H1 (cell line): Measurements from ENCODE around the gene ITPR1. TPM values are rescaled to one million over a fixed set of nuclear protein-coding genes. Genes with fewer than 3 reads are reported as not detected.

Experiments used
- CTCF ChIA-PET: fragments of 300-600 bp; sonication (Branson Sonifier 250); formaldehyde crosslinking; loops from one replicate; lab custom pipeline; 2021; ENCODE audit not compliant: partially characterized antibody; lab: Charles Lee
- POLR2A ChIA-PET: fragments of 300-600 bp; sonication (Branson Sonifier 250); formaldehyde crosslinking; loops from one replicate; lab custom pipeline; 2021; ENCODE audit warnings: inconsistent platforms; ENCODE audit not compliant: partially characterized antibody; lab: Charles Lee
- DNase-seq, 2 experiments: peaks; one replicate each; pipeline versions ENCODE4 v3.0.0 to v3.0.0-alpha.2; 2010 to 2022; ENCODE audit warnings: low spot score in 2 of 2, low read depth in 1 of 2, mixed read lengths in 1 of 2
- FAIRE-seq: peaks from 2 replicates; lab custom pipeline; 2011; peaks lifted over from hg19 to GRCh38; lab: Jason Lieb, UNC
- H2AFZ ChIP-seq: 2 replicates; pipeline ENCODE4 v1.8.1; 2012; ENCODE audit warnings: low read length, inconsistent platforms
- H2AK5ac ChIP-seq: 2 replicates; pipeline ENCODE4 v1.6.1; 2013; ENCODE audit warnings: low read depth, low read length
- H2BK120ac ChIP-seq: replicated peaks from 2 replicates; pipeline ENCODE3; 2013; ENCODE audit warnings: low read depth, low read length, inconsistent platforms
- H2BK12ac ChIP-seq: 2 replicates; pipeline ENCODE4 v1.6.1; 2013; ENCODE audit warnings: low read depth, low read length
- H2BK15ac ChIP-seq: 2 replicates; pipeline ENCODE4 v1.6.1; 2013; ENCODE audit warnings: low read length
- H2BK20ac ChIP-seq: 2 replicates; pipeline ENCODE4 v1.6.1; 2013; ENCODE audit warnings: low read length
- H2BK5ac ChIP-seq: 2 replicates; pipeline ENCODE4 v1.6.1; 2013; ENCODE audit warnings: low read depth, low read length
- H3K14ac ChIP-seq: 2 replicates; pipeline ENCODE4 v1.6.1; 2013; ENCODE audit warnings: inconsistent platforms; ENCODE audit not compliant: insufficient read length
- H3K18ac ChIP-seq: 2 replicates; pipeline ENCODE4 v1.6.1; 2013; ENCODE audit warnings: low read length; ENCODE audit errors: extremely low read depth
- H3K23ac ChIP-seq: 2 replicates; pipeline ENCODE4 v1.6.1; 2013; ENCODE audit warnings: inconsistent platforms; ENCODE audit not compliant: insufficient read length
- H3K23me2 ChIP-seq: 2 replicates; pipeline ENCODE4 v1.6.1; 2013; ENCODE audit warnings: low read depth, low read length
- H3K27ac ChIP-seq: 2 replicates; pipeline ENCODE4 v1.6.1; 2011; ENCODE audit warnings: low read depth, low read length, inconsistent platforms
- H3K27me3 ChIP-seq, 4 experiments: replicated peaks in 1 of 4; 1 replicate in 1 of 4; 2 replicates in 3 of 4; pipeline versions ENCODE4 v1.6.1 to v1.8.1; 2011 to 2013; ENCODE audit warnings: low read length in 3 of 4, mild to moderate bottlenecking in 3 of 4, inconsistent platforms in 2 of 4, mixed read lengths in 2 of 4, moderate library complexity in 1 of 4; ENCODE audit not compliant: control insufficient read depth in 3 of 4, insufficient read depth in 3 of 4; ENCODE audit errors: extremely low read depth in 1 of 4
- H3K36me3 ChIP-seq, 4 experiments: 2 replicates each; pipeline versions ENCODE4 v1.6.1 to v1.8.1; 2011 to 2013; ENCODE audit warnings: mild to moderate bottlenecking in 4 of 4, low read length in 3 of 4, moderate library complexity in 2 of 4, control low read depth in 1 of 4, inconsistent platforms in 1 of 4; ENCODE audit not compliant: insufficient read depth in 4 of 4, control insufficient read depth in 2 of 4
- H3K4ac ChIP-seq: replicated peaks from 2 replicates; pipeline ENCODE3; 2013; ENCODE audit warnings: low read length, low read depth, mixed read lengths, inconsistent platforms; ENCODE audit not compliant: insufficient read length
- H3K4me1 ChIP-seq, 4 experiments: replicated peaks in 1 of 4; 1 replicate in 1 of 4; 2 replicates in 3 of 4; pipeline versions ENCODE4 v1.6.1 to v1.8.1; 2011 to 2013; ENCODE audit warnings: low read length in 3 of 4, inconsistent platforms in 2 of 4, mixed read lengths in 1 of 4; ENCODE audit not compliant: insufficient read depth in 4 of 4, control insufficient read depth in 3 of 4
- H3K4me2 ChIP-seq, 2 experiments: 2 replicates each; pipeline versions ENCODE4 v1.6.1 to v1.8.1; 2011 to 2013; ENCODE audit warnings: low read depth in 2 of 2, low read length in 2 of 2, control low read depth in 1 of 2, inconsistent platforms in 1 of 2, mild to moderate bottlenecking in 1 of 2; ENCODE audit not compliant: insufficient read depth in 1 of 2
- H3K4me3 ChIP-seq, 4 experiments: fragments of 200-600, 300-600 bp in 1 of 4; sonication (generic), shearing (Covaris generic), sonication (Bioruptor Twin) in 1 of 4; 2 replicates each; pipeline versions ENCODE4 v1.5.1 to v1.8.1; 2011 to 2016; ENCODE audit warnings: low read length in 4 of 4, low read depth in 3 of 4, control low read depth in 2 of 4, inconsistent platforms in 2 of 4, mild to moderate bottlenecking in 2 of 4, mixed read lengths in 1 of 4, moderate library complexity in 1 of 4; ENCODE audit not compliant: insufficient read depth in 2 of 4; ENCODE audit errors: extremely low read depth in 1 of 4
- H3K56ac ChIP-seq: replicated peaks from 2 replicates; pipeline ENCODE3; 2013; ENCODE audit warnings: low read depth, mild to moderate bottlenecking, mixed read lengths, low read length, inconsistent platforms; ENCODE audit not compliant: insufficient read length
- H3K79me1 ChIP-seq: 2 replicates; pipeline ENCODE4 v1.6.1; 2013; ENCODE audit warnings: low read depth, low read length, control low read depth
- H3K79me2 ChIP-seq, 2 experiments: 2 replicates each; pipeline versions ENCODE4 v1.6.1 to v1.8.1; 2012 to 2013; ENCODE audit warnings: low read length in 2 of 2, mild to moderate bottlenecking in 2 of 2, inconsistent platforms in 1 of 2; ENCODE audit not compliant: insufficient read depth in 2 of 2, control insufficient read depth in 1 of 2
- H3K9ac ChIP-seq, 4 experiments: replicated peaks in 1 of 4; 1 replicate in 1 of 4; 2 replicates in 3 of 4; pipeline versions ENCODE4 v1.6.1 to v1.8.1; 2011 to 2013; ENCODE audit warnings: low read depth in 3 of 4, low read length in 3 of 4, control low read depth in 2 of 4, mild to moderate bottlenecking in 2 of 4, moderate library complexity in 2 of 4, inconsistent platforms in 1 of 4; ENCODE audit errors: extremely low read depth in 1 of 4
- H3K9me3 ChIP-seq, 2 experiments: 2 replicates each; pipeline versions ENCODE4 v1.6.1 to v1.8.1; 2012 to 2013; ENCODE audit warnings: mild to moderate bottlenecking in 2 of 2, moderate library complexity in 2 of 2, control low read depth in 1 of 2, inconsistent platforms in 1 of 2, low read depth in 1 of 2, low read length in 1 of 2, mixed read lengths in 1 of 2; ENCODE audit not compliant: insufficient read depth in 2 of 2
- H4K20me1 ChIP-seq, 2 experiments: replicated peaks in 1 of 2; 2 replicates each; pipeline versions ENCODE3 to v1.8.1; 2011 to 2013; ENCODE audit warnings: inconsistent platforms in 2 of 2, low read length in 2 of 2, mild to moderate bottlenecking in 1 of 2; ENCODE audit not compliant: insufficient read depth in 2 of 2, control insufficient read depth in 1 of 2
- H4K5ac ChIP-seq: 2 replicates; pipeline ENCODE4 v1.6.1; 2013; ENCODE audit warnings: low read length, low read depth, mixed read lengths, inconsistent platforms; ENCODE audit not compliant: insufficient read length
- H4K8ac ChIP-seq: 2 replicates; pipeline ENCODE4 v1.8.0; 2013; ENCODE audit warnings: mild to moderate bottlenecking, moderate library complexity, low read length, inconsistent platforms; ENCODE audit not compliant: insufficient read depth; ENCODE audit errors: extremely low read depth
- H4K91ac ChIP-seq: replicated peaks from 2 replicates; pipeline ENCODE3; 2013; ENCODE audit warnings: low read length, mixed read lengths, inconsistent platforms; ENCODE audit not compliant: insufficient read length
- WGBS, 2 experiments: shearing (Covaris generic) in 1 of 2; methylation state at CpG; one replicate each; pipeline versions ENCODE4 v1.1.6 to v1.1.7; 2013 to 2015; ENCODE audit warnings: low lambda C conversion rate in 2 of 2, mixed read lengths in 2 of 2, inconsistent platforms in 1 of 2, low coverage in 1 of 2, missing lambda C conversion rate in 1 of 2; ENCODE audit not compliant: insufficient replicate concordance in 2 of 2, insufficient coverage in 1 of 2, insufficient read length in 1 of 2; ENCODE audit errors: extremely low coverage in 1 of 2, missing lambda C conversion rate in 1 of 2; 5-methylcytosine and 5-hydroxymethylcytosine counted together
- polyA plus RNA-seq, 7 experiments: library from polyadenylated mRNA; depleted of rRNA in 3 of 7; stranded (reverse) in 5 of 7; unstranded in 2 of 7; fragments of >200 nt in 5 of 7; fragments of 200-250 nt in 2 of 7; gene quantifications; 1 replicate in 5 of 7; 2 replicates in 1 of 7; 4 replicates in 1 of 7; pipeline versions ENCODE4 v1.2.1 to v1.2.3, GENCODE V29; 2011 to 2013; ENCODE audit warnings: missing spikeins in 2 of 7, mixed read lengths in 2 of 7
- total RNA-seq: library from RNA; stranded (reverse); fragmentation: NEBNext Ultra II Directional; extraction: Animal tissue kit (Norgen Biotek cat#: 25700); gene quantifications from 2 replicates; pipeline ENCODE4 v1.2.1, GENCODE V29; 2021

Gene ITPR1
- total and polyA plus RNA-seq, 2 of the 8 experiments (the other 6 are each of a cell fraction or from before 2014, with no cell fraction given), result 2.5 to 16.3 TPM

DNA sequence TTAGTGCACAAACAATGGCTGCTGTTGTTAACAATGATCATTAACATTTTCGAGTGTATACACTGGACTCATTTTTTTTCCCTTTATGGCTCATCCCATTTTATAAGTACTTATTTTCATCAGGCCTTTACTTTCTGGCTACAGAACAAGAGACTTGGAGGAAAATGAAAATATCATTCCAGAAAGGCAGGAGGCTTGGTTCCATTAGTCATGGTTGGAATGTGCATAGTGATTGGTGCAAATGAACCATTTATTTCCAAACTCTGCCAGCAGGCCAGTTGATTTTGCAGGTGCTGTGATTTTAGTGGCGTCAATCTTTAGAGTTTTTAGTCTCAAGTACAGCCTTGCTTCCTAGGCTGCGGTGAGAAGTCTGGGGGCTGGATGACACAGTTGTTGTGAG lies 151.8 kb downstream of the ITPR1 start:
- no peak overlapping the region for H2BK120ac ChIP-seq
- WGBS, 2 experiments, result 85% methylated on average over 3 of the region's 3 CpGs; no CpG with 5 or more reads in 1 of the 2 experiments
- no peak for DNase-seq

More for the DNA sequence above, 151.8 kb downstream of the ITPR1 start:
- no peak overlapping the region for H2BK12ac ChIP-seq
- no peaks in the 10 kb centered on the region for H3K27me3 ChIP-seq
- no peaks in the 10 kb centered on the region for H3K9me3 ChIP-seq
- ChIA-PET POLR2A (no interaction called here), CTCF (interaction anchor here (1.5 kb wide), 1 partner anchor 12 kb away, joined by 6 read pairs; no protein-coding TSS in a partner anchor)
- H3K23ac ChIP-seq, result no peak overlapping the region
- H3K36me3 ChIP-seq, result no peaks in the 10 kb centered on the region
- no peak overlapping the region for H2AFZ ChIP-seq
- no peak overlapping the region for H2BK20ac ChIP-seq
- FAIRE-seq, result no peak
- no peak overlapping the region for H4K8ac ChIP-seq
- no peaks in the 10 kb centered on the region for H3K23me2 ChIP-seq
- no peak overlapping the region for H3K4me3 ChIP-seq
- no peak overlapping the region for H3K56ac ChIP-seq
- H2BK15ac ChIP-seq, result no peak overlapping the region
- no peak overlapping the region for H3K4ac ChIP-seq
- H4K91ac ChIP-seq, result no peak overlapping the region
- H3K9ac ChIP-seq, result no peak overlapping the region
- H2BK5ac ChIP-seq, result no peak overlapping the region
- no peaks in the 10 kb centered on the region for H3K4me1 ChIP-seq
- no peak overlapping the region for H4K5ac ChIP-seq
- H3K27ac ChIP-seq, result no peak overlapping the region
- H3K79me1 ChIP-seq, result no peaks in the 10 kb centered on the region
- no peak overlapping the region for H3K18ac ChIP-seq
- H3K79me2 ChIP-seq, result no peaks in the 10 kb centered on the region
- H3K14ac ChIP-seq, result no peak overlapping the region
- no peaks in the 10 kb centered on the region for H4K20me1 ChIP-seq
- H2AK5ac ChIP-seq, result no peak overlapping the region
- H3K4me2 ChIP-seq, result no peak overlapping the region
